H1 (cell line): ENCODE results near the gene PRCP. TPM values are rescaled to one million over a fixed set of nuclear protein-coding genes. Genes with fewer than 3 reads are reported as not detected.

Experiments
- CTCF ChIA-PET: fragments of 300-600 bp; sonication (Branson Sonifier 250); formaldehyde crosslinking; loops from one replicate; lab custom pipeline; 2021; ENCODE audit not compliant: partially characterized antibody; lab: Charles Lee
- POLR2A ChIA-PET: fragments of 300-600 bp; sonication (Branson Sonifier 250); formaldehyde crosslinking; loops from one replicate; lab custom pipeline; 2021; ENCODE audit warnings: inconsistent platforms; ENCODE audit not compliant: partially characterized antibody; lab: Charles Lee
- DNase-seq, 2 experiments: peaks; one replicate each; pipeline versions ENCODE4 v3.0.0 to v3.0.0-alpha.2; 2010 to 2022; ENCODE audit warnings: low spot score in 2 of 2, low read depth in 1 of 2, mixed read lengths in 1 of 2
- FAIRE-seq: peaks from 2 replicates; lab custom pipeline; 2011; peaks lifted over from hg19 to GRCh38; lab: Jason Lieb, UNC
- H2AFZ ChIP-seq: 2 replicates; pipeline ENCODE4 v1.8.1; 2012; ENCODE audit warnings: low read length, inconsistent platforms
- H2AK5ac ChIP-seq: 2 replicates; pipeline ENCODE4 v1.6.1; 2013; ENCODE audit warnings: low read depth, low read length
- H2BK120ac ChIP-seq: replicated peaks from 2 replicates; pipeline ENCODE3; 2013; ENCODE audit warnings: low read depth, low read length, inconsistent platforms
- H2BK12ac ChIP-seq: 2 replicates; pipeline ENCODE4 v1.6.1; 2013; ENCODE audit warnings: low read depth, low read length
- H2BK15ac ChIP-seq: 2 replicates; pipeline ENCODE4 v1.6.1; 2013; ENCODE audit warnings: low read length
- H2BK20ac ChIP-seq: 2 replicates; pipeline ENCODE4 v1.6.1; 2013; ENCODE audit warnings: low read length
- H2BK5ac ChIP-seq: 2 replicates; pipeline ENCODE4 v1.6.1; 2013; ENCODE audit warnings: low read depth, low read length
- H3K14ac ChIP-seq: 2 replicates; pipeline ENCODE4 v1.6.1; 2013; ENCODE audit warnings: inconsistent platforms; ENCODE audit not compliant: insufficient read length
- H3K18ac ChIP-seq: 2 replicates; pipeline ENCODE4 v1.6.1; 2013; ENCODE audit warnings: low read length; ENCODE audit errors: extremely low read depth
- H3K23ac ChIP-seq: 2 replicates; pipeline ENCODE4 v1.6.1; 2013; ENCODE audit warnings: inconsistent platforms; ENCODE audit not compliant: insufficient read length
- H3K23me2 ChIP-seq: 2 replicates; pipeline ENCODE4 v1.6.1; 2013; ENCODE audit warnings: low read depth, low read length
- H3K27ac ChIP-seq: 2 replicates; pipeline ENCODE4 v1.6.1; 2011; ENCODE audit warnings: low read depth, low read length, inconsistent platforms
- H3K27me3 ChIP-seq, 4 experiments: replicated peaks in 1 of 4; 1 replicate in 1 of 4; 2 replicates in 3 of 4; pipeline versions ENCODE4 v1.6.1 to v1.8.1; 2011 to 2013; ENCODE audit warnings: low read length in 3 of 4, mild to moderate bottlenecking in 3 of 4, inconsistent platforms in 2 of 4, mixed read lengths in 2 of 4, moderate library complexity in 1 of 4; ENCODE audit not compliant: control insufficient read depth in 3 of 4, insufficient read depth in 3 of 4; ENCODE audit errors: extremely low read depth in 1 of 4
- H3K36me3 ChIP-seq, 4 experiments: 2 replicates each; pipeline versions ENCODE4 v1.6.1 to v1.8.1; 2011 to 2013; ENCODE audit warnings: mild to moderate bottlenecking in 4 of 4, low read length in 3 of 4, moderate library complexity in 2 of 4, control low read depth in 1 of 4, inconsistent platforms in 1 of 4; ENCODE audit not compliant: insufficient read depth in 4 of 4, control insufficient read depth in 2 of 4
- H3K4ac ChIP-seq: replicated peaks from 2 replicates; pipeline ENCODE3; 2013; ENCODE audit warnings: low read length, low read depth, mixed read lengths, inconsistent platforms; ENCODE audit not compliant: insufficient read length
- H3K4me1 ChIP-seq, 4 experiments: replicated peaks in 1 of 4; 1 replicate in 1 of 4; 2 replicates in 3 of 4; pipeline versions ENCODE4 v1.6.1 to v1.8.1; 2011 to 2013; ENCODE audit warnings: low read length in 3 of 4, inconsistent platforms in 2 of 4, mixed read lengths in 1 of 4; ENCODE audit not compliant: insufficient read depth in 4 of 4, control insufficient read depth in 3 of 4
- H3K4me2 ChIP-seq, 2 experiments: 2 replicates each; pipeline versions ENCODE4 v1.6.1 to v1.8.1; 2011 to 2013; ENCODE audit warnings: low read depth in 2 of 2, low read length in 2 of 2, control low read depth in 1 of 2, inconsistent platforms in 1 of 2, mild to moderate bottlenecking in 1 of 2; ENCODE audit not compliant: insufficient read depth in 1 of 2
- H3K4me3 ChIP-seq, 4 experiments: fragments of 200-600, 300-600 bp in 1 of 4; sonication (generic), shearing (Covaris generic), sonication (Bioruptor Twin) in 1 of 4; 2 replicates each; pipeline versions ENCODE4 v1.5.1 to v1.8.1; 2011 to 2016; ENCODE audit warnings: low read length in 4 of 4, low read depth in 3 of 4, control low read depth in 2 of 4, inconsistent platforms in 2 of 4, mild to moderate bottlenecking in 2 of 4, mixed read lengths in 1 of 4, moderate library complexity in 1 of 4; ENCODE audit not compliant: insufficient read depth in 2 of 4; ENCODE audit errors: extremely low read depth in 1 of 4
- H3K56ac ChIP-seq: replicated peaks from 2 replicates; pipeline ENCODE3; 2013; ENCODE audit warnings: low read depth, mild to moderate bottlenecking, mixed read lengths, low read length, inconsistent platforms; ENCODE audit not compliant: insufficient read length
- H3K79me1 ChIP-seq: 2 replicates; pipeline ENCODE4 v1.6.1; 2013; ENCODE audit warnings: low read depth, low read length, control low read depth
- H3K79me2 ChIP-seq, 2 experiments: 2 replicates each; pipeline versions ENCODE4 v1.6.1 to v1.8.1; 2012 to 2013; ENCODE audit warnings: low read length in 2 of 2, mild to moderate bottlenecking in 2 of 2, inconsistent platforms in 1 of 2; ENCODE audit not compliant: insufficient read depth in 2 of 2, control insufficient read depth in 1 of 2
- H3K9ac ChIP-seq, 4 experiments: replicated peaks in 1 of 4; 1 replicate in 1 of 4; 2 replicates in 3 of 4; pipeline versions ENCODE4 v1.6.1 to v1.8.1; 2011 to 2013; ENCODE audit warnings: low read depth in 3 of 4, low read length in 3 of 4, control low read depth in 2 of 4, mild to moderate bottlenecking in 2 of 4, moderate library complexity in 2 of 4, inconsistent platforms in 1 of 4; ENCODE audit errors: extremely low read depth in 1 of 4
- H3K9me3 ChIP-seq, 2 experiments: 2 replicates each; pipeline versions ENCODE4 v1.6.1 to v1.8.1; 2012 to 2013; ENCODE audit warnings: mild to moderate bottlenecking in 2 of 2, moderate library complexity in 2 of 2, control low read depth in 1 of 2, inconsistent platforms in 1 of 2, low read depth in 1 of 2, low read length in 1 of 2, mixed read lengths in 1 of 2; ENCODE audit not compliant: insufficient read depth in 2 of 2
- H4K20me1 ChIP-seq, 2 experiments: replicated peaks in 1 of 2; 2 replicates each; pipeline versions ENCODE3 to v1.8.1; 2011 to 2013; ENCODE audit warnings: inconsistent platforms in 2 of 2, low read length in 2 of 2, mild to moderate bottlenecking in 1 of 2; ENCODE audit not compliant: insufficient read depth in 2 of 2, control insufficient read depth in 1 of 2
- H4K5ac ChIP-seq: 2 replicates; pipeline ENCODE4 v1.6.1; 2013; ENCODE audit warnings: low read length, low read depth, mixed read lengths, inconsistent platforms; ENCODE audit not compliant: insufficient read length
- H4K8ac ChIP-seq: 2 replicates; pipeline ENCODE4 v1.8.0; 2013; ENCODE audit warnings: mild to moderate bottlenecking, moderate library complexity, low read length, inconsistent platforms; ENCODE audit not compliant: insufficient read depth; ENCODE audit errors: extremely low read depth
- H4K91ac ChIP-seq: replicated peaks from 2 replicates; pipeline ENCODE3; 2013; ENCODE audit warnings: low read length, mixed read lengths, inconsistent platforms; ENCODE audit not compliant: insufficient read length
- CBX5 ChIP-seq: fragments of 300-800, 300-1000 bp; sonication (generic); IDR thresholded peaks from 2 replicates; pipeline ENCODE4 v1.7.1; 2016; ENCODE audit warnings: antibody characterized with exemption, low read length, low read depth
- CHD1 ChIP-seq: IDR thresholded peaks from 2 replicates; pipeline ENCODE4 v1.6.1; 2012; ENCODE audit warnings: low read depth, low read length, improper control_type of control experiment
- GABPA ChIP-seq: IDR thresholded peaks from 2 replicates; pipeline ENCODE4 v1.6.1; 2011; ENCODE audit warnings: mild to moderate bottlenecking, low read length, moderate library complexity, borderline replicate concordance; ENCODE audit not compliant: insufficient read depth
- GTF2F1 ChIP-seq: IDR thresholded peaks from 2 replicates; pipeline ENCODE4 v1.6.1; 2012; ENCODE audit warnings: low read depth, low read length, improper control_type of control experiment, borderline replicate concordance
- HDAC6 ChIP-seq: IDR thresholded peaks from one replicate; pipeline ENCODE4 v1.7.1; 2012; ENCODE audit warnings: low read depth, mild to moderate bottlenecking, inconsistent platforms, low read length, moderate library complexity
- POLR2AphosphoS5 ChIP-seq: IDR thresholded peaks from 2 replicates; pipeline ENCODE4 v1.6.1; 2011; ENCODE audit warnings: low read depth, low read length
- SAP30 ChIP-seq: fragments of 300-600 bp; sonication (generic); IDR thresholded peaks from 2 replicates; pipeline ENCODE4 v1.7.1; 2012; ENCODE audit warnings: low read length, moderate library complexity, mild to moderate bottlenecking, inconsistent platforms; ENCODE audit not compliant: insufficient read depth, insufficient replicate concordance
- TAF1 ChIP-seq: IDR thresholded peaks from 2 replicates; pipeline ENCODE4 v1.6.1; 2011; ENCODE audit warnings: mild to moderate bottlenecking, low read depth, low read length
- TAF7 ChIP-seq: optimal IDR thresholded peaks from 2 replicates; pipeline ENCODE3; 2011; ENCODE audit warnings: low read depth, mild to moderate bottlenecking, inconsistent platforms, low read length, moderate library complexity, borderline replicate concordance
- USF2 ChIP-seq: IDR thresholded peaks from 2 replicates; pipeline ENCODE4 v1.6.1; 2011; ENCODE audit warnings: low read length, improper control_type of control experiment
- WGBS, 2 experiments: shearing (Covaris generic) in 1 of 2; methylation state at CpG; one replicate each; pipeline versions ENCODE4 v1.1.6 to v1.1.7; 2013 to 2015; ENCODE audit warnings: low lambda C conversion rate in 2 of 2, mixed read lengths in 2 of 2, inconsistent platforms in 1 of 2, low coverage in 1 of 2, missing lambda C conversion rate in 1 of 2; ENCODE audit not compliant: insufficient replicate concordance in 2 of 2, insufficient coverage in 1 of 2, insufficient read length in 1 of 2; ENCODE audit errors: extremely low coverage in 1 of 2, missing lambda C conversion rate in 1 of 2; 5-methylcytosine and 5-hydroxymethylcytosine counted together
- polyA plus RNA-seq, 7 experiments: library from polyadenylated mRNA; depleted of rRNA in 3 of 7; stranded (reverse) in 5 of 7; unstranded in 2 of 7; fragments of >200 nt in 5 of 7; fragments of 200-250 nt in 2 of 7; gene quantifications; 1 replicate in 5 of 7; 2 replicates in 1 of 7; 4 replicates in 1 of 7; pipeline versions ENCODE4 v1.2.1 to v1.2.3, GENCODE V29; 2011 to 2013; ENCODE audit warnings: missing spikeins in 2 of 7, mixed read lengths in 2 of 7
- total RNA-seq: library from RNA; stranded (reverse); fragmentation: NEBNext Ultra II Directional; extraction: Animal tissue kit (Norgen Biotek cat#: 25700); gene quantifications from 2 replicates; pipeline ENCODE4 v1.2.1, GENCODE V29; 2021

PRCP gene
- total and polyA plus RNA-seq, 2 of the 8 experiments (the other 6 are each of a cell fraction or from before 2014, with no cell fraction given) = 63.8 to 84.4 TPM

GRCh38 chr11:82786001-82786400 lies 114.2 kb downstream of the PRCP start:
- no peak overlapping the region for H3K56ac ChIP-seq
- H3K9ac ChIP-seq = no peak overlapping the region
- H3K4me3 ChIP-seq = no peak overlapping the region
- no peak overlapping the region for H2BK12ac ChIP-seq
- no peak overlapping the region for H3K4ac ChIP-seq
- no peak overlapping the region for H4K5ac ChIP-seq
- H2BK20ac ChIP-seq = no peak overlapping the region
- no peak overlapping the region for H2BK5ac ChIP-seq
- WGBS, 2 experiments = 95% methylated on average over 2 of the region's 2 CpGs; no CpG with 5 or more reads in 1 of the 2 experiments
- H3K27ac ChIP-seq = no peak overlapping the region
- no peak overlapping the region for H4K8ac ChIP-seq
- peaks cover 0 to 2% (median 0%) of the 10 kb centered on the region in 4 experiments; a peak in 1 of 7 replicates for H3K4me1 ChIP-seq
- H3K36me3 ChIP-seq = no peaks in the 10 kb centered on the region
- no peak overlapping the region for H2BK120ac ChIP-seq
- no peak overlapping the region for H4K91ac ChIP-seq
- H3K14ac ChIP-seq = no peak overlapping the region
- DNase-seq (no peak), FAIRE-seq (no peak)
- no peak overlapping the region for H3K23ac ChIP-seq
- H3K4me2 ChIP-seq = no peak overlapping the region
- no peak overlapping the region for H2AFZ ChIP-seq
- ChIA-PET CTCF (interaction anchor here (1.8 kb wide), 1 partner anchor 10 kb away, joined by 15 read pairs; no protein-coding TSS in a partner anchor), POLR2A (no interaction called here)
- no peaks in the 10 kb centered on the region for H3K9me3 ChIP-seq
- H2BK15ac ChIP-seq = no peak overlapping the region
- TF ChIP-seq TAF1 (no peak), SAP30 (no peak), GTF2F1 (no peak), HDAC6 (no peak), CHD1 (no peak), CBX5 (no peak), TAF7 (no peak), USF2 (no peak), GABPA (no peak), POLR2AphosphoS5 (no peak)
- H3K23me2 ChIP-seq = no peaks in the 10 kb centered on the region; the same call in 1 of the 2 replicates
- H3K18ac ChIP-seq = no peak overlapping the region
- H3K79me2 ChIP-seq = no peaks in the 10 kb centered on the region
- no peaks in the 10 kb centered on the region for H4K20me1 ChIP-seq
- no peaks in the 10 kb centered on the region for H3K27me3 ChIP-seq
- no peak overlapping the region for H2AK5ac ChIP-seq
- no peaks in the 10 kb centered on the region for H3K79me1 ChIP-seq
